Calu3 (cell line): ENCODE data around the gene BACH2. TPM values are rescaled to one million over a fixed set of nuclear protein-coding genes. Genes with fewer than 3 reads are reported as not detected.

Experiments
- BruUV-seq: library from RNA; stranded (reverse); fragments of 400-500 nt; replicated peaks from 2 replicates; lab custom pipeline; 2021; lab: Mats Ljungman, UMichigan
- CTCF ChIA-PET: fragments of 300-600 bp; sonication (Branson Sonifier 250); formaldehyde crosslinking; loops from one replicate; lab custom pipeline; 2022; ENCODE audit warnings: antibody characterized with exemption; lab: Charles Lee
- DNase-seq: peaks from one replicate; pipeline ENCODE4 v3.0.0; 2022
- H3K27ac Mint-ChIP-seq: one replicate; pipeline ENCODE4 v1.8.0; 2022; ENCODE audit warnings: mixed read lengths; ENCODE audit not compliant: unreplicated experiment
- H3K27me3 Mint-ChIP-seq: one replicate; pipeline ENCODE4 v1.8.0; 2022; ENCODE audit warnings: mixed read lengths; ENCODE audit not compliant: unreplicated experiment
- H3K36me3 Mint-ChIP-seq: one replicate; pipeline ENCODE4 v1.8.0; 2022; ENCODE audit warnings: mild to moderate bottlenecking, moderate library complexity, mixed read lengths; ENCODE audit not compliant: insufficient read depth, unreplicated experiment
- H3K4me1 Mint-ChIP-seq: one replicate; pipeline ENCODE4 v1.8.0; 2022; ENCODE audit warnings: mild to moderate bottlenecking, low read depth, mixed read lengths; ENCODE audit not compliant: unreplicated experiment
- H3K4me3 Mint-ChIP-seq: one replicate; pipeline ENCODE4 v1.8.0; 2022; ENCODE audit warnings: mild to moderate bottlenecking, low read depth, moderate library complexity, mixed read lengths; ENCODE audit not compliant: unreplicated experiment
- H3K9me3 Mint-ChIP-seq: one replicate; pipeline ENCODE4 v1.8.0; 2022; ENCODE audit warnings: low read depth, mixed read lengths; ENCODE audit not compliant: unreplicated experiment
- intact Hi-C: fragments of 100-400 bp; cut with micrococcal nuclease; formaldehyde crosslinking; loops from one replicate; pipeline ENCODE4 v1.10.0; 2022; ENCODE audit not compliant: unreplicated experiment
- total RNA-seq: library from RNA; stranded (reverse); gene quantifications from 2 replicates; pipeline ENCODE4 v1.2.3, GENCODE V29; 2022
- TF ChIP-seq, protein P1 (sequence below): fragments of 200-600 bp; IDR thresholded peaks from one replicate; pipeline ENCODE4 v1.8.0; 2022; ENCODE audit warnings: antibody characterized with exemption; ENCODE audit not compliant: unreplicated experiment

BACH2 gene
- total RNA-seq, 1 experiment from 2014 or later: 7.2 TPM

DNA sequence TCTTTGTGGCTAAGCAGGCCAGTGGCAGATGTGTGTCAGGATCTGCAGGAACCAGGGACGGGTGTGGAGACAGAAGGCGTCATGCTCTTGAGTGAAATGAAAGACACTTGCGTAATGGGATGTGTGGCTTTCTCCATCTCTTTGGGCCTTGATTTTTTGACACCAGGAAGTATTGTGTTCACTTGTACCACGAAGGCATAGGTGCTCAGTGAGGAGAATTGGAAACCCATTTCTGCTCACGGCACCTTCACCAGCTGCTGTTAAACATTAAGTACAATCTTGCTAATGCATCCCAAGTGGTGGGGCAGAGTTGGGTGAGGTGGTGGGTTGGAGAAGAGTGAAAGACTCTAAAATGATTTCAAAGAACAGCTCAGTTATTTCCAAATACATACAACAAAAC lies 372.4 kb downstream of the BACH2 start:
- TF ChIP-seq, protein P1, sequence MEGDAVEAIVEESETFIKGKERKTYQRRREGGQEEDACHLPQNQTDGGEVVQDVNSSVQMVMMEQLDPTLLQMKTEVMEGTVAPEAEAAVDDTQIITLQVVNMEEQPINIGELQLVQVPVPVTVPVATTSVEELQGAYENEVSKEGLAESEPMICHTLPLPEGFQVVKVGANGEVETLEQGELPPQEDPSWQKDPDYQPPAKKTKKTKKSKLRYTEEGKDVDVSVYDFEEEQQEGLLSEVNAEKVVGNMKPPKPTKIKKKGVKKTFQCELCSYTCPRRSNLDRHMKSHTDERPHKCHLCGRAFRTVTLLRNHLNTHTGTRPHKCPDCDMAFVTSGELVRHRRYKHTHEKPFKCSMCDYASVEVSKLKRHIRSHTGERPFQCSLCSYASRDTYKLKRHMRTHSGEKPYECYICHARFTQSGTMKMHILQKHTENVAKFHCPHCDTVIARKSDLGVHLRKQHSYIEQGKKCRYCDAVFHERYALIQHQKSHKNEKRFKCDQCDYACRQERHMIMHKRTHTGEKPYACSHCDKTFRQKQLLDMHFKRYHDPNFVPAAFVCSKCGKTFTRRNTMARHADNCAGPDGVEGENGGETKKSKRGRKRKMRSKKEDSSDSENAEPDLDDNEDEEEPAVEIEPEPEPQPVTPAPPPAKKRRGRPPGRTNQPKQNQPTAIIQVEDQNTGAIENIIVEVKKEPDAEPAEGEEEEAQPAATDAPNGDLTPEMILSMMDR: no peak
- no peak overlapping the region for H3K27ac Mint-ChIP-seq
- H3K4me3 Mint-ChIP-seq: no peak overlapping the region
- peaks cover 3% of the 10 kb centered on the region for H3K4me1 Mint-ChIP-seq
- H3K9me3 Mint-ChIP-seq: no peaks in the 10 kb centered on the region
- DNase-seq: no peak
- intact Hi-C loops: no loop called here
- peaks cover 6% of the 10 kb centered on the region for H3K36me3 Mint-ChIP-seq
- no TSS peak for BruUV-seq
- no peaks in the 10 kb centered on the region for H3K27me3 Mint-ChIP-seq
- CTCF ChIA-PET: no interaction called here

DNA sequence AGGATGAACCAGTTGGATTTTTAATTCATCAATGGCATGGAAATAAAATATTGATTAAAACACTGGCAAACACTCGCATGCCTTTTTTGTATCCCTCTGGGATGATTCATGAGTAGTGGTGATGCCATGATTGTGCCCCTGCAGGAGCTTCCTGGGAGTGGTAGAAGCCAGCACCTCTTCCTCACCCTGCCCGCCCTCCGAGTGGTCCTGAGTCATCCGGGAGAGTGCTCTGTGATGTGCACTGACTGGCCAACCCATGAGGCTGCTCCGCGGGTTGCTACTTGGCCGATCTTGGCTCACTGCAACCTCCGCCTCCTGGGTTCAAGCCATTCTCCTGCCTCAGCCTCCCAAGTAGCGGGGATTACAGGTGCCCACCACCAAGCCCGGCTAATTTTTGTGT lies 375.0 kb downstream of the BACH2 start:
- H3K27ac Mint-ChIP-seq: no peak overlapping the region
- TF ChIP-seq, protein P1: no peak
- no peak overlapping the region for H3K4me3 Mint-ChIP-seq
- H3K9me3 Mint-ChIP-seq: no peaks in the 10 kb centered on the region
- CTCF ChIA-PET: no interaction called here
- no peak for DNase-seq
- intact Hi-C loops: no loop called here
- no TSS peak for BruUV-seq
- no peaks in the 10 kb centered on the region for H3K4me1 Mint-ChIP-seq
- peaks cover 6% of the 10 kb centered on the region for H3K36me3 Mint-ChIP-seq
- no peaks in the 10 kb centered on the region for H3K27me3 Mint-ChIP-seq

GRCh38 chr6:89921197-89921596 lies 375.4 kb downstream of the BACH2 start:
- intact Hi-C loops: no loop called here
- no peak for DNase-seq
- no peak overlapping the region for H3K27ac Mint-ChIP-seq
- peaks cover 6% of the 10 kb centered on the region for H3K36me3 Mint-ChIP-seq
- BruUV-seq: no TSS peak
- H3K9me3 Mint-ChIP-seq: no peaks in the 10 kb centered on the region
- CTCF ChIA-PET: interaction anchor here (1.2 kb wide), 1 partner anchor 50 kb away, joined by 3 read pairs; no protein-coding TSS in a partner anchor
- no peaks in the 10 kb centered on the region for H3K27me3 Mint-ChIP-seq
- H3K4me1 Mint-ChIP-seq: no peaks in the 10 kb centered on the region
- TF ChIP-seq, protein P1: no peak
- no peak overlapping the region for H3K4me3 Mint-ChIP-seq

GRCh38 chr6:89917801-89918366 lies 378.8 kb downstream of the BACH2 start:
- DNase-seq: no peak
- TF ChIP-seq, protein P1: no peak
- H3K4me3 Mint-ChIP-seq: no peak overlapping the region
- H3K27me3 Mint-ChIP-seq: no peaks in the 10 kb centered on the region
- no peaks in the 10 kb centered on the region for H3K36me3 Mint-ChIP-seq
- no peak overlapping the region for H3K27ac Mint-ChIP-seq
- no TSS peak for BruUV-seq
- no peaks in the 10 kb centered on the region for H3K9me3 Mint-ChIP-seq
- CTCF ChIA-PET: no interaction called here
- H3K4me1 Mint-ChIP-seq: no peaks in the 10 kb centered on the region
- intact Hi-C loops: no loop called here
